Renal cortex interstitium (tissue), 11 donors: Measurements from ENCODE around the gene DNAJC5. TPM values are rescaled to one million over a fixed set of nuclear protein-coding genes. Genes with fewer than 3 reads are reported as not detected.
"Not testable (repeated sequence)": the region's sequence is repeated elsewhere in the genome, so short reads cannot be mapped to it uniquely, and the experiment has no call there.

Experiments
- DNase-seq, 11 donors: peaks; one replicate each; pipeline ENCODE4 v3.0.0-alpha.2; 2013; ENCODE audit warnings: low read depth in 9 of 11, low spot score in 4 of 11; ENCODE audit errors: extremely low read depth in 1 of 11
- polyA plus RNA-seq, 3 donors: library from polyadenylated mRNA; unstranded; fragments of 120-200 nt; gene quantifications; one replicate each; pipeline ENCODE4 v1.2.1, GENCODE V29; 2013; ENCODE audit not compliant: insufficient read length in 3 of 3

DNAJC5 gene
- polyA plus RNA-seq, 3 donors = 26.2 to 33.0 (median 31.4) TPM

DNA sequence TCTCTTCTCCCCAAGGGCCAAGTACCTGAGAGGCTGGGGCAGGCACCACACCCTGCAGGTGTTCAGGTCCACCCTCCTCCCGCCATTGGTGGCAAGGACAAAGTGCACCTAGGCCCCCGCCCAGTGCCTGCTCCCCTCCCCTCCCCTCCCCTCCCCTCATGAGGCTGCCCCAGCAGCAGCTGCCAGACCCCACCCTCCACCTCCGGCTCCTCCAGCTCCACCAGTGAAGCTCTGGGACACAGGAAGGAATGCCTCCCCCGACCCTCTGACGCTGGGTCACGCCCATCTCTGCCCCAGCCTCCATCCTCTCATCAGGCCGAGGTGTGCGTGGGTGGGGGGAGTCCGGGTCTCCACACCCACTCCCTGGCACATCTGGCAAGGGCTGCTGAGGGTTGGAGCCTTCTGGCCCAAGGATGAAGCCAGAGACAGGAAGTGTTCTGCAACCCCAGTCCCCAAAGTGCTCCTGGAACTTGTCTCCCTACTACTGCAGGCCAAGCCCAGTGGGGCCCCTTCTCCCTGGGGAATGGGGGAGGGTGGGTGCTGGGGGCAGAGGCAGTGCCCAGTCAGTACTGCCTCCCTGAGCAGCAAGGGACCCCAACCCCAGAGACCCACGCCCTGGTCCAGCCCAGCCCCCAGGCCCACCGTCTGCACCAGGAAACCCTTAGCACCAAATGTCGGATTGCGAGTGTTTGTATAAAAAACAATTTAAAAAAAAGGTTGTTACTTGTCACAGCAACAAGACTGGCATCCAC, 62.9 kb downstream of the DNAJC5 start:
- no peak for DNase-seq

- no peak for DNase-seq
These were observed 63.5 kb downstream of the DNAJC5 start for GRCh38 chr20:63958471-63958870.

DNA sequence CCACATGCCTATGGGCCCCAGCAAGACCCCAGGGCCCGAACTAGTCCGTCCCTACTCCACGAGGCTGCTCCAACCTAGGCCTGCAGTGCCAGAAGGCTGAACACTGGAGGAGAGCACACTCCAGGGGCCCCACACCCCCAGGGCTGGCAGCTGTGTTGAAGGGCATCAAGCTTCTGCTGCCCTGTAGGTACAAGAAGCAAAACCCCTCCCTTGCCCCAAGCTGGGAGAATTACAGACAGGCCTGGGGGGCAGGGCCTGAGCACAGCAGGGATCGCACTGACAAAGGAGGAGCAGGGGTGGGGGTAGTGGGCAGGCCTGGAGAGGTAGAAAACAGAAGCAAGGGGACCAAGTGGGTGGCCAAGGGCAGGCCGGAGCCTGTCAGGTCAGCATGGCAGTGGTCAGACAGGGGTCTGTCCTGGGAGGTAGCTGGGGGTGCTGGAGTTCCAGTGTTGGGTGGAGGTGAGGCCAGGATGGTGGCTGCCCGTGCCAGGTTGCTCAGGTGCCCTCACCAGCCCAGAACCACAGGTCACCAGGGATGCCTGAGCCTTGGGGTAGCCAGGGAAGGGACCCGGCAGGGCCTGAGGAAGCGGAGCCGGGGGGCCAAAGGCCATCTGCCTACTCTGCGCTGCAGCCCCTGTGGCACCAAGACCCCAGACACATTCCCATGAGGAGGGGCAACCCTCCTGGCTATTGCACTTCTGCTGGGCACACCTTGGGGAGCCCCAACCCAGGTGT, 64.2 kb downstream of the DNAJC5 start:
- no peak for DNase-seq

- DNase-seq = no peak
These were observed 64.8 kb downstream of the DNAJC5 start for GRCh38 chr20:63959699-63960075.

DNA sequence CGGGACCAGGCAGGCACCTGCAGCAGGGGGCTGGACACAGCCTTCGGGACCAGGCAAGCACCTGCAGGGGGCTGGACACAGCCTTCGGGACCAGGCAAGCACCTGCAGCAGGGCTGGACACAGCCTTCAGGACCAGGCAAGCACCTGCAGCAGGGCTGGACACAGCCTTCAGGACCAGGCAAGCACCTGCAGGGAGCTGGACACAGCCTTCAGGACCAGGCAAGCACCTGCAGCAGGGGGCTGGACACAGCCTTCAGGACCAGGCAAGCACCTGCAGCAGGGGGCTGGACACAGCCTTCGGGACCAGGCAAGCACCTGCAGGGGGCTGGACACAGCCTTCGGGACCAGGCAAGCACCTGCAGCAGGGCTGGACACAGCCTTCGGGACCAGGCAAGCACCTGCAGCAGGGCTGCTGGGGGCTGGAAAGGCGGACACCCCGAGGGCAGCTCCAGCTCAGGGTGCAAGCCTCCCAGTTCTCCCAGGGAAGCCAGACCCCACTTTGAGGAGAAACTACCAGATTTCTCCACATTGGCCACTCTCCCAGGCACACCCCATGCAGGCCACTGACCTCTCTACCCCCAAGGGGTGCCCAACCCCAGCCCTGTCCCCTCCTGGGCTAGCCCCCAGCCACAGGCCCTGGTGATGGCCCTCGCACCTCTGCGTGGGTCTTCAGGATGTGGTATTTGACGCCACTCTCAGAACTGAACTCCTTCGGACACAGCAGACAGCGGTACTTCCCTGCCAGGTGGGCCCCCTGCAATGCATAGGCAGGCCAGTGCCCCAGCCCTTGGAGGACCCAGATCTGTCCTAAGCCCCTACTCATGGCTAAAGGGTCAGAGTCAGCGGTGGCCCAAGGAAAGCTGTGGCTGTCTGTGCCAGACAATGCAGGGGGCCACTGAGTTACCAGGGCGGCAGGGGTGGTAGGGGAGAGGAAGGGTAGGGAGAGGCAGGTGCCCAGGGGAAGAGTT, 66.0 kb downstream of the DNAJC5 start:
- DNase-seq = not testable (repeated sequence)

DNA sequence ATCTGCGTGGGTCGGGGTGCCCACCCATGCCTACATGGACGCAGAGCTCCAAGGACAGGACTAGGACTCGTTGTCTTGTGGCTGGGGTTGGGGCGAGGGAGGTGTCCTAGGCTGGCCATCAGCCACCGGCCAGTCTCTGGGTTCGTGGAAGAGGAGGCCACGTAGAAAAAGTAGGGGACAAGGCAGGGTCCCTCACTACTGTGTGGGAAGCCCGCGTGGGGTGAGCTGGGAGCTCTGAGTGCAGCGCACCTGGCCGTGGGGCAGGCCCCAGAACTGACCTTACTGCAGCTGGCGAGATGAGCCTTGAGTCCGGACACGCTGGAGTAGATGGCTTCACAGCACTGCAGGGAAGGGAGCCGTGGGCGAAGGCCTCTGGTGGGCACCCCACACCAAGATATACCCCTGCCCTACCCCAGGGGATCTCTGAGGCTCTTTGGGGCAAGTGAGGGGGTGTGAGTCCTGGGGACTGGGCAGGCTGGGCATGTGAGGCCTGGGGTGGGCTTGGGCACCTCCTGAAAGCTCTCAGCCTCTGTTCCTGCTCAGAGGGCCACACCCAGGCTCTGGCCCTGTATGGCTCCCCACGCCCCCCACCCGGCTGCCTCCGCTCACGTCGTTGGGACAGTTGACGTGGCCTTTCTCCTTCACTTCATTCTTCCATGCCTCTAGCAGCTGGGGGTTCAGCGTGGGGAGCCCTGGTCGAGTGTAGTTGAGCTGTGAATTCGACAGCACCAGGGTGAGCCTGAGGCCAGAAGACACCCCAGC, 66.9 kb downstream of the DNAJC5 start:
- no peak for DNase-seq

DNA sequence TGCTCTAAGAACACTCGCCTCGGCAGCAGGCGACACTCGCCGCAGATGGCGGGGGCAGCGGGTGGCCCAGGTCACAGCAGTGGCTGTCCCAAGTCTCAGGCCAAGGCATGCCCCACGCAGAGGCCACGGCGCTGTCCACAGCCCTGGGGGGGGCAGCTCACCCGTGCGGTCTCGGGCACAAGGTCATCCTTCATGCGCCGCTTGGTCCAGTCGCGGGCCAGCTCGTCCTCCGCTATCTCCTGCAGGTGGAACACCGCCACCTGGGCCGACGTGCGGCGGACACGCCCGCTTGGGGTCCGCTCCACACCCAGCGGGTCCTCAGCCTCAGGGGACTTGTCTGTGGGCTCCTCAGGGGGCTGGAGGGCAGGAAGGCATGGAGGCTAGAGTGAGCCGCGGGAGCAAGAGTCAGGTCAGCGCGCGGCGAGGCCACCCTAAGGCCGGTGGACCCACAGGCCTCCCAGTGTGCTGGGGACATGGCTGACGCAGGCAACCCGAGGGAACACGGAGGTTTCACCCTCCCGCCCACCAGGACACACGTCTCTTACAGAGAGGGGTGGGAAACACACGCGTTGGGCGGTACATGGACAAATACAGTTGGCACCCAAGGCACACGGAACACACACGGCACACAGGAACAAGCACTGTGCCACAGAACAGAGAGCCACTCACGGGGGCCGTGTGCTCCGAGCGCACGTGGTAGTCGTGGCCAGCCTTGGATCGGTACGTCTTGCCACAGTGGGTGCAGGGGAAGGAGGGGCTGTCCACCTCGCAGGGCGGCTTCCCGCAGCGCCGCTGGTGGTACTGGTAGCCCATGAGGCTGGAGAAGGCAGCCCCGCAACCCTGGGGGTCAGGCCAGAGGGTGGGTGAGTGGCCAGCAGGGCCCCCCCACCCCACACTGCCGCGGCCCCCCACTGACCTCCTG, 67.8 kb downstream of the DNAJC5 start:
- no peak for DNase-seq

DNA sequence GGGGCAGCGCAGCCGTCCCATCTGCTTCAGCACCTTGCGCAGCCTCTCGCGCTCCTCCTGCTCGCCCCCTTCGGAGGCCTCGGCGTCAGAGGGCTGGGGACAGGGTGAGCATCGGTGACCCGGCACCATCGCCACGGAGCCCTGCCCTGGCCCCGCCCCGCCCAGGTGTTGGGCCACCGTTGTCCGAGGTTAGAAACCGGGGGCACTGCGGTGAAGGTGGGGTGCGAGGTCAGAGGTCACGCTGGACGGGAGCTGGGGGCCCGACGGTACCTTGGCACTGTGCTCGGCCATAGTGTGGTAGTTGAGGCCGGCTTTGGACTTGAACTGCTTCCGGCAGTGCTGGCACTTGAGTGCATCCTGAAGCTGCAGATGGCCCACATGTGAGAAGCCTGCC, 68.4 kb downstream of the DNAJC5 start:
- no peak for DNase-seq

- DNase-seq = no peak
These were observed 68.9 kb downstream of the DNAJC5 start for GRCh38 chr20:63963784-63964301.

- DNase-seq = no peak
These were observed 69.5 kb downstream of the DNAJC5 start for GRCh38 chr20:63964412-63964811.

GRCh38 chr20:63966172-63966943, 71.4 kb downstream of the DNAJC5 start:
- no peak for DNase-seq

DNA sequence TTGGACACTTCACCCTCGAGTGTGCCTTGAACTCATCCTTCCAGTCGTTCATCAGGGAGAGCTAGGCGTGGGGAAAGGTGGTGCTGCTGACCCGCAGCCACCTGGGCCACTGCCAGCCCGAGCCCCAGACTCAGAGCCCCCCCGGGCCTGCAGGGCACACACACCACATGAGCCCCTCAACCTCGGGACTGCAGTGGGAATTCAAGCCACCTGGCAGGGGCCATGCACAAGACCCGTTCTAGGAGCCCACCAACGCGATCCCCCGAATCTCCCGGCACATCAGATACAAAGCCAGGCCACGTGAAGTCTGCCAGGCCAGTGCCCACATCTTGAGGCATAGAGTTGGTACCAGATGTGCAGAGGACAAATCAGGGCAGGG, 72.0 kb downstream of the DNAJC5 start:
- DNase-seq = no peak

DNA sequence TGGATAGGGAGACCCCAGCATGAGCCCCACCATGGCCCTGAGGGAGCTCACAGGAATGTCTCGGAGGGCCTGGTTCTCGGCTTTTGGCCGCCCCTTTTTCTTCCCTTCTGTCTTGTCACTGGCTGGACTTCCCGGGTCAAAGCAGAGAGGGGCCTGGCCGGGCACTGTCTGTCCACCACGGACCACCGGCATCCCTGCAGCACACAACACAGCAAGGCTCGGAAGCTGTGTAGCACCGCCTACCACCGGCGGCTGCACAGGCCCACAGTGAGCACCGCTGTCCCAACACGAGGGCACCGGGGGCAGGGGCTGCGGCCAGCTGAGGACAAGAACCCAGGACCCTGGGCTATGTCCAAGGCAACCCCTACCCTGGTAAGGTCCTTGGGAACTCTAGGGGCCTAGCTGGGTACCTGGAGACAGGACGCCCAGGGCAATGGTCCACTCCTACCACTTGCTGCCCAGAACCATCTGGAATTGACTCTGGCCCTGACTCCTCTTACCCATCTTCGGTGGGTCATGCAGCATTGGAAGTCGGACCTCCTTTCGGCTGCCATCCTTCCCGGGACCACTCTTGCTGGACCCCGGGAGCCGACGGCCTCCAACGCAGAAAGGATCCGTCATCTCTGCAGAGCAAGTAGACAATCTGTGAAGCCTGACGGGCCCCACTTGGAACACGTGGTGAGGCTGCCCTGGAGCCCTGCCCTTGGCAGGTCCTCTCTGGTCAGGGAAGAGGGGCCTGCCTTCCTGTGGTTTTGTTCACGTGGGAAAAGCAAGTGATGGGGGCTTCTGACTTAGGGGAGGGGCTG, 72.6 kb downstream of the DNAJC5 start:
- no peak for DNase-seq

DNA sequence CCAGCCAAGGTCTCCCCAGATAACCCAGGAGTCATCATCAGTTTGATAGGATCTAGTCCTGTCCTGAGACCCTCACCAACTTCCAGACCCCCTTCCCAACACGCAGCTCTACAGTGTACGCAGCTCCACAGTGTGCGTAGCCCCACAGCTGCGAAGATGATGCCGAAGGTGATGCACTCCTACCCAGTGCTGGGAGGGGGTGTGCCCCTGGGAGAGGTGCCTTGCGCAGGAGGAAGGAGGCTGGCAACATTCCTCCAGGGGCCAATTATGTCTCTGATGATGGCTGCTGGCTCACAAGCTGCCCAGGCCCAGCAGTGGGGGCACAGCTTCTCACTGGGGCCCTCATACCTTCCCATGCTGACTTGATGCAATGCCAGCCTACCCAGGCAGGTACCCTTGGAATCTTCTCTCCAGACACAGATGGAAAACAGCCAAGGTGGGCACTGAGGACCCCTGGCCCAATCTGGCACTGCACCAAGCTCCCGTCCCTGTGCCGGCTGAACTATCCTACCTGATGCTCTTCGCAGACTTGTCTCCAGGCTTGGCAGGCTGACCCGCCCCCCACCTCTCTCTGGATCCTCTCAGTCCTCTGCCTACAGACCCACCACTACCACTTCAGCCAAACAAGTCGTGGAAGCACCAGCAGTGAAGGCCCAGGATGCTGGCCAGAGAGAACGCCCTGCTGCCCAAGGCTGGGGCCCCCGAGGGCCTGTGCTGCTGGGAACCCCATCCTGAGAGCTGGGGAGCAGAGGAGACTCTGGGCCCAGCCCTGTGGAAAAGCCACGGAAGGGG, 73.4 kb downstream of the DNAJC5 start:
- DNase-seq = no peak

- DNase-seq = no peak
These were observed 74.2 kb downstream of the DNAJC5 start for GRCh38 chr20:63968928-63969760.
